OCI-LY1 (cell line): ENCODE results near the gene OR2L3.

Source experiments
- H2AFZ ChIP-seq: fragments of 200-600 bp; sonication (generic), shearing (Covaris generic); 2 replicates; pipeline ENCODE4 v1.6.0; 2014; ENCODE audit warnings: antibody characterized with exemption, mild to moderate bottlenecking, low read length
- H3F3A ChIP-seq: fragments of 200-600 bp; sonication (generic), shearing (Covaris generic); 2 replicates; pipeline ENCODE4 v1.6.0; 2014; ENCODE audit warnings: mild to moderate bottlenecking, antibody characterized with exemption, low read length, moderate library complexity; ENCODE audit not compliant: insufficient read depth
- H3K27ac ChIP-seq: fragments of 200-600 bp; sonication (generic); 2 replicates; pipeline ENCODE4 v1.5.1; 2014; ENCODE audit warnings: low read length, mixed run types, mild to moderate bottlenecking, low read depth; ENCODE audit not compliant: poor library complexity, severe bottlenecking
- H3K27me3 ChIP-seq: fragments of 200-600 bp; sonication (generic); 2 replicates; pipeline ENCODE4 v1.6.0; 2014; ENCODE audit warnings: antibody characterized with exemption, mild to moderate bottlenecking, low read length, moderate library complexity; ENCODE audit not compliant: insufficient read depth
- H3K36me3 ChIP-seq: fragments of 200-600 bp; sonication (generic); 2 replicates; pipeline ENCODE4 v1.6.1; 2014; ENCODE audit warnings: mild to moderate bottlenecking, antibody characterized with exemption, low read length, moderate library complexity, mixed read lengths; ENCODE audit not compliant: insufficient read depth
- H3K4me1 ChIP-seq: fragments of 200-600 bp; sonication (generic); 2 replicates; pipeline ENCODE4 v1.5.1; 2014; ENCODE audit warnings: mild to moderate bottlenecking, low read length, moderate library complexity; ENCODE audit not compliant: insufficient read depth, severe bottlenecking
- H3K4me2 ChIP-seq: fragments of 200-600 bp; sonication (generic), shearing (Covaris generic); 2 replicates; pipeline ENCODE4 v1.6.1; 2014; ENCODE audit warnings: low read length
- H3K4me3 ChIP-seq: fragments of 200-600 bp; sonication (generic); 2 replicates; pipeline ENCODE4 v1.5.1; 2014; ENCODE audit warnings: low read length, low read depth, mild to moderate bottlenecking, mixed read lengths; ENCODE audit not compliant: poor library complexity, severe bottlenecking
- H3K79me2 ChIP-seq: fragments of 200-600 bp; shearing (Covaris generic); 2 replicates; pipeline ENCODE4 v1.6.1; 2016; ENCODE audit warnings: mixed run types, low read length, mixed read lengths; ENCODE audit not compliant: insufficient read depth
- H3K9ac ChIP-seq: fragments of 200-600 bp; sonication (generic), shearing (Covaris generic); 2 replicates; pipeline ENCODE4 v1.6.1; 2014; ENCODE audit warnings: mild to moderate bottlenecking, low read length, mixed read lengths
- H3K9me2 ChIP-seq: fragments of 200-600 bp; sonication (generic), shearing (Covaris generic); 2 replicates; pipeline ENCODE4 v1.6.1; 2014; ENCODE audit warnings: low read depth, mild to moderate bottlenecking, low read length, mixed read lengths
- H3K9me3 ChIP-seq: fragments of 200-600 bp; shearing (Covaris generic); 2 replicates; pipeline ENCODE4 v1.6.1; 2014; ENCODE audit warnings: low read length, mixed read lengths
- H4K20me1 ChIP-seq: fragments of 200-600 bp; sonication (generic), shearing (Covaris generic); 2 replicates; pipeline ENCODE4 v1.6.0; 2016; ENCODE audit warnings: mild to moderate bottlenecking, low read length; ENCODE audit not compliant: insufficient read depth
- EZH2 ChIP-seq: fragments of 200-600 bp; sonication (generic), shearing (Covaris generic); IDR thresholded peaks from 2 replicates; pipeline ENCODE4 v1.8.0; 2017; ENCODE audit warnings: borderline replicate concordance, mixed run types, mild to moderate bottlenecking, antibody characterized with exemption, low read length, moderate library complexity, mixed read lengths
- TF ChIP-seq, protein P1 (sequence below): fragments of 200-600 bp; sonication (generic), shearing (Covaris generic); IDR thresholded peaks from 2 replicates; pipeline ENCODE4 v1.5.1; 2017; ENCODE audit warnings: mild to moderate bottlenecking, antibody characterized with exemption, low read length, moderate library complexity, mixed read lengths

OR2L3 gene, protein sequence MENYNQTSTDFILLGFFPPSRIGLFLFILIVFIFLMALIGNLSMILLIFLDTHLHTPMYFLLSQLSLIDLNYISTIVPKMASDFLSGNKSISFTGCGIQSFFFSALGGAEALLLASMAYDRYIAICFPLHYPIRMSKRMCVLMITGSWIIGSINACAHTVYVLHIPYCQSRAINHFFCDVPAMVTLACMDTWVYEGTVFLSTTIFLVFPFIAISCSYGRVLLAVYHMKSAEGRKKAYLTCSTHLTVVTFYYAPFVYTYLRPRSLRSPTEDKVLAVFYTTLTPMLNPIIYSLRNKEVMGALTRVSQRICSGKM

DNA sequence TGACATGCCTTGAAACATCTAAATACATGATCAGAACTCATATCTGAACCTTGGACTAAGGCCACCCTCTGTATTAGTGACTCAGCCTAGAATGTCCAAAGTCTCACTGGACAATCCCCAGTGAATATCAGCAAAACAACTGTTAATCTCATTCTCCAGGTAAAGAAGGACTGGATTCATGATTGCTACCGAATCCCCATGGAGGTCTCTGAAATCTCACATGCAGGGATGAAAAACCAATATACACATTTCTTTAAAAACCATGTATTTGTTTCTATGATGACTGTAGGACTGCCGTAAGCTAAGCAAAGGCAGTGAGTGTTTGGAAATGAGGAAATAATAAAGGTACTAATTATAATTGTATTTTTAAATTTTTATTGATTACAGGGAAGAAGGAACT lies at the start of gene OR2L3:
OR2L3 (plus strand) TSS at position 301 of the 400 bp plus-strand sequence. CDS start 13,846 bp downstream, outside the sequence.
- Histone ChIP-seq H3F3A (no peaks in the 10 kb centered on the region), H2AFZ (no peak within 1 kb of the TSS), H3K9me2 (no peaks in the 10 kb centered on the region), H4K20me1 (no peaks in the 10 kb centered on the region), H3K27me3 (no peaks in the 10 kb centered on the region), H3K4me2 (no peak within 1 kb of the TSS), H3K9me3 (no peaks in the 10 kb centered on the region), H3K36me3 (no peaks in the 10 kb centered on the region), H3K4me3 (no peak within 1 kb of the TSS), H3K79me2 (no peaks in the 10 kb centered on the region), H3K27ac (no peak within 1 kb of the TSS), H3K9ac (no peak within 1 kb of the TSS), H3K4me1 (no peaks in the 10 kb centered on the region)
- TF ChIP-seq, protein P1, sequence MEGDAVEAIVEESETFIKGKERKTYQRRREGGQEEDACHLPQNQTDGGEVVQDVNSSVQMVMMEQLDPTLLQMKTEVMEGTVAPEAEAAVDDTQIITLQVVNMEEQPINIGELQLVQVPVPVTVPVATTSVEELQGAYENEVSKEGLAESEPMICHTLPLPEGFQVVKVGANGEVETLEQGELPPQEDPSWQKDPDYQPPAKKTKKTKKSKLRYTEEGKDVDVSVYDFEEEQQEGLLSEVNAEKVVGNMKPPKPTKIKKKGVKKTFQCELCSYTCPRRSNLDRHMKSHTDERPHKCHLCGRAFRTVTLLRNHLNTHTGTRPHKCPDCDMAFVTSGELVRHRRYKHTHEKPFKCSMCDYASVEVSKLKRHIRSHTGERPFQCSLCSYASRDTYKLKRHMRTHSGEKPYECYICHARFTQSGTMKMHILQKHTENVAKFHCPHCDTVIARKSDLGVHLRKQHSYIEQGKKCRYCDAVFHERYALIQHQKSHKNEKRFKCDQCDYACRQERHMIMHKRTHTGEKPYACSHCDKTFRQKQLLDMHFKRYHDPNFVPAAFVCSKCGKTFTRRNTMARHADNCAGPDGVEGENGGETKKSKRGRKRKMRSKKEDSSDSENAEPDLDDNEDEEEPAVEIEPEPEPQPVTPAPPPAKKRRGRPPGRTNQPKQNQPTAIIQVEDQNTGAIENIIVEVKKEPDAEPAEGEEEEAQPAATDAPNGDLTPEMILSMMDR: no peak
- no peak for TF ChIP-seq EZH2

DNA sequence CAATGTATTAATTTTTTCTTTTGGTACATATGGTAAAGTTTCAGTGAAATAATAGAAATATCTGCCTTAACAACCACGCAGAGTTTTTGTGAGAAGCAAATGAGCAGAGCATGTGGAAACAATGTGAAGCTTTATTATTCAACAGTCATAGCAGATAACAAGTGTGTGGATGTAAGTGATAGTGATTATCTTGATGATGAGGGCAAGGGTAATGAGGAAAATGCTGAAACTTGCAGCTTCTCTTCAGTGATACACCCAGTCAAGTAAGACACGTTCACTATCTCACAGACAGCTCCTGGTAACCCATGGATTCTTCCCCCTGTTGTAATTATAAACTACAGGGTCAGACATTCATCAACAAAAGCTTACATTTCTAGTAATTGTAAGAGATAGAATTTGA lies 47.8 kb upstream of the OR2L3 start:
- H3K9me2 ChIP-seq: no peaks in the 10 kb centered on the region
- H3K27ac ChIP-seq: no peak overlapping the region
- no peaks in the 10 kb centered on the region for H3K79me2 ChIP-seq
- H2AFZ ChIP-seq: no peak overlapping the region
- H3K36me3 ChIP-seq: no peaks in the 10 kb centered on the region
- no peak overlapping the region for H3K4me3 ChIP-seq
- no peaks in the 10 kb centered on the region for H3K9me3 ChIP-seq
- no peaks in the 10 kb centered on the region for H4K20me1 ChIP-seq
- H3K9ac ChIP-seq: no peak overlapping the region
- no peaks in the 10 kb centered on the region for H3F3A ChIP-seq
- TF ChIP-seq EZH2: no peak
- TF ChIP-seq, protein P1: no peak
- no peak overlapping the region for H3K4me2 ChIP-seq
- H3K27me3 ChIP-seq: no peaks in the 10 kb centered on the region
- no peaks in the 10 kb centered on the region for H3K4me1 ChIP-seq

DNA sequence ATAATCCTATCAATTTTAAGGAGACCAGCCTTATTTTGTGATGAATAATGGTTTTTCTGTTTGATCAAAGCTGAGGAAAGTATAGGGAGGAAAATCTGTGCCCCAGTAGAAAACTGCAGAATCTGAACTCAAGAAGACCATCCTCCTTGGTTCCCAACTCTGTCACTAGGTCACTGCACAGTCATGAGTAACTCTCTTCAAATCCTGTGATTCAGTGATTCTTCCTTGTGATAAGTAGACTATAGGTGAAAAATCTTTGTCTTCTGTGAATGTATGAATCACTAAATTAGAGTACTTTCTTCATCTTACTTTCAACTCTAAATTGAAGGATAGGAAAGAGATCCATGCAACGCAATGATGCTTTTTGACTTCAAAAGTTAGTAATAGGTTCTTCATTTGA lies 46.5 kb upstream of the OR2L3 start:
- Histone ChIP-seq H4K20me1 (no peaks in the 10 kb centered on the region), H3K4me1 (no peaks in the 10 kb centered on the region), H2AFZ (no peak overlapping the region), H3K79me2 (no peaks in the 10 kb centered on the region), H3K36me3 (no peaks in the 10 kb centered on the region), H3K4me2 (no peak overlapping the region), H3K27me3 (no peaks in the 10 kb centered on the region), H3K4me3 (no peak overlapping the region), H3K9ac (no peak overlapping the region), H3K9me2 (no peaks in the 10 kb centered on the region), H3K9me3 (no peaks in the 10 kb centered on the region), H3K27ac (no peak overlapping the region), H3F3A (no peaks in the 10 kb centered on the region)
- TF ChIP-seq, protein P1: no peak
- TF ChIP-seq EZH2: no peak
